ENCODE results near the gene SHLD2.
"Not testable (repeated sequence)": the region's sequence is repeated elsewhere in the genome, so short reads cannot be mapped to it uniquely, and the experiment has no call there.

The SHLD2 gene

GRCh38 chr10:87083576-87084290 lies 11.3 kb upstream of the SHLD2 start:
- peak; percentile 88 for ATAC-seq
- peak; percentile 16 for DNase-seq

DNA sequence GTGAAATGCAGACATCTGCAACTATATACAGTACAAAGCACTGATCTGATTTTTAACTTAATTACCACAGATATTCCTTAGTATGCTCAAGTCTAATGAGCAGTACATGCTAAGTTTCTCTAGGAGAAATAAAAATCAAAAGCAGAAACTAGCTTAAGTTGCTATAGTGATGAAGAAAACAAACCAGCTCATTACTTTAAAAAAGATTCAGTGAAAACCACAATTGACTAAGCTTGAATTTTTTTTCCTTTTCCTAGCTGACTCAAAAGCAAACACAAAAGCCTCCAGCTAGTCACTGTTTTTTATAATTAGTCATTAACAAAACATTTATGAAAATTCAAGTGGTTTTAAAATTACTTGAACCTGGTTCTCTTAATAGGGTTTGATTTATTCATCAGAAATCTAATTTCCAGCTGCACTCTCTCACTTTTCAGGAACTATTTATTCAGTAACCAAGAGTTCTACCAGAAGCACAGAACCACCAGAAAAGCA lies 10.7 kb upstream of the SHLD2 start:
- not testable (repeated sequence) for DNase-seq
- peak; percentile 72 for ATAC-seq

GRCh38 chr10:87085537-87085936 lies 9.5 kb upstream of the SHLD2 start:
- DNase-seq, result no peak

DNA sequence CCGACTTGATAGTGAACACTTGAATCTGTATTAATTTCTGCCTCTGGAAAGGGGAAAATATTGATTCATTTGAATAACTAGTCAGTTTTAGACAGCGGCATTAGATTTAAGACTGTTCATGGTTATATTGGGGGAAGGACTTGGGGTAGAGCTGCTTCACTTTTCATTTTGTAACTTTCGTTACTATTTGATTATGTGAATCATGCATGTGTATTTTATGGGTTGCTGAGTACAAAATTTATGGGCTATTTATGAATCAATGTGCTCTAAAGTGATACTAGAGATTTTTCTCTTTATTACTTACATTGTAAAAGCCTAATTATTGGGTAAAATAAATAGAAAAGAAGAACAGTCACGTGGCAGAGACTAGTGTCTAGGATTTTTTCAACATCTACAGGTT lies 5.3 kb upstream of the SHLD2 start:
- DNase-seq (no peak), ATAC-seq (no peak)

More at GRCh38 chr10:87085537-87085936, 9.5 kb upstream of the SHLD2 start:
- no peak for ATAC-seq

- ATAC-seq, result no peak
- no peak for DNase-seq
Measured at GRCh38 chr10:87090779-87091178, 4.2 kb upstream of the SHLD2 start.

DNA sequence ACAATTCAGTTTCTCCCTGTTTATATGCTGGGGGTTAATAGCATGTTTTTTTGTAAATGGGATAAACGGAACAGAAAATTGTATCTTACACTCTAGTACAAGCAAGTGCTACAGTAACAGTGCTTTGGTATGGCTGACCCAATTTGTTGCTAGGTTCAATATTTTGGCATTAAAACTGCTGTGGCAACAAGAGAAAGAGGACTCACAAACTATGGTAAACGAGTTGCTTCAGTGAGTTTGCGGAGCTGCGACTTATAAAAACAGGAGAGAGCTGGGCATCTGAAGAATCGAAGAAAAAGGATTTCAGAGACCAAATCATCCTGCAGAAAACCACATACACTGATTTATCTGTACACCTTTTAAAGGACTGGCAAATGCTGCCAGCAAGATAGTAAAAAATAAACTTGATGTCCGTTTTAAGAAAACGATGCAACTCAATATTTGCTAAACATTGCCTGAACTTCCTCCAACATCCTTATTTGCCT lies 2.6 kb upstream of the SHLD2 start:
- DNase-seq, result no peak
- ATAC-seq, result no peak

DNA sequence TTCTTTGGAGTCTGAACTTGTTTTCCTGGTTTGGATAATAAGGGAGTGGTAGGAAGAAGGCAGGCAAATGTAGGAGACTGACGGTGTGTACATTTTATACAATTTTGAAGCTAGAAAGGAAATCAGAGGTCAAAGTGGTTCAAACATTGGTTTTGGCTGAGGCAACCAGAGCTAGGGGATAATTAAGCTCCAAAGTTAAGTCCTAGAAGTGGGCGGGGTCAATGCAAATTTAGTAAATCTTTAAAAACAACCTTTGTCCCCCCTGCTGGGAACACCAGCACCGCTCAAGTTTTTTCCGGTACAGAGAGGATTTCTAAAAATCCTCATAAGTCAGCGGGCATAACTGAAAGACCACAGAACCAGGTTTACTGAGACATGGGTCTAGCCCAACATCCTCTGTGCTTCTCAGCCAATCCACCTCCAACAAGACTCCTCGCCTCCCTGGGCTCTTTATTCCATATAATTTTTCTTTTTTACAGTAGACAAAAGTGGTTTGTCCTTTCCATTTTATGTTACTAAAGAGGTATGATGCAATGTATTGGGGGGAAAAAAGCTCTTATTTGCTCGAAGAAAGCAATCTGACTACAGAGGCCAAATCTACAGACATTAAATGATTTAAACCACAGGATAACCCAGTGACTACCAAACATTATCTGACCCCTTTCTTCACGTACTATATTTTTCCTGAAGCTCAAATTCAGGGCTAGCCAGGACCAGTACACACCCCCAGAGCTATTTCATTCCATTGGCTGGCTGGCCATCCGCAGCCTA lies 2.0 kb upstream of the SHLD2 start:
- ATAC-seq (no peak), DNase-seq (peak; percentile 32)

DNA sequence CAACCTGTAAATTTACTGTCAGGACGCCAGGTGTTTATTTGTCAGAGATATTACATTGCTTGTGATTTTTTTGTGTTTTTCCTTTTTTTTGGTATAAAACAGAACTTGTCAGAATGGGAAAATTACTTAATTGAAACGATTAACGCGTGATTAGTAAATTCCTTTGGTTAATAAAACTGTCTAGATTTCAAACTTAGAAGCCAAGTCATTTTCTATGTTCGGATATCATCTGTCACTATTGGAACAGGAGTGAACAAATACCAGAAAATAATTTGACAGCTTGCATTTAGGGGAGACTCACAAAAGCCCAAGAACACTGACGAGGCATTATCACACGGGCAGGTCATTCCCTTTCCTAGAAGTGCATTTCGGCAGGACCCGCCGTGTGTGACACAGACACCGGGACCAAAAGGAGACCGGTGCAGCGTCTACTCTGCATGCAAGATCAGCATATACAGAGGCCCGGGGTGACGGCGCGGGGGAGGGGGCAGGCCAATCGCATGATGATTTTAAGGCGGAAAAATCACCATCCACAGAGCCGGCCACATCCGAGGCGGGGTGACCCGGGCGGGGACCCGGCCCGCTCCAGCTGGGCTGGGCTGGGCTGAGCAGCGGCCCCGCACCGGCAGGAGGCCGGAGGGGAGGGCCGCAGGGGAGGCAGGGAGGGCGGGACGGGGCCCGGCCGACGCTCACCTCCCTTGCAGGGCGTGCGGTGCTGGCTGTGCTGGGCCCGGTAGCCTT lies 1.2 kb upstream of the SHLD2 start:
- ATAC-seq (peak; percentile 20), DNase-seq (peak; percentile 76)

DNA sequence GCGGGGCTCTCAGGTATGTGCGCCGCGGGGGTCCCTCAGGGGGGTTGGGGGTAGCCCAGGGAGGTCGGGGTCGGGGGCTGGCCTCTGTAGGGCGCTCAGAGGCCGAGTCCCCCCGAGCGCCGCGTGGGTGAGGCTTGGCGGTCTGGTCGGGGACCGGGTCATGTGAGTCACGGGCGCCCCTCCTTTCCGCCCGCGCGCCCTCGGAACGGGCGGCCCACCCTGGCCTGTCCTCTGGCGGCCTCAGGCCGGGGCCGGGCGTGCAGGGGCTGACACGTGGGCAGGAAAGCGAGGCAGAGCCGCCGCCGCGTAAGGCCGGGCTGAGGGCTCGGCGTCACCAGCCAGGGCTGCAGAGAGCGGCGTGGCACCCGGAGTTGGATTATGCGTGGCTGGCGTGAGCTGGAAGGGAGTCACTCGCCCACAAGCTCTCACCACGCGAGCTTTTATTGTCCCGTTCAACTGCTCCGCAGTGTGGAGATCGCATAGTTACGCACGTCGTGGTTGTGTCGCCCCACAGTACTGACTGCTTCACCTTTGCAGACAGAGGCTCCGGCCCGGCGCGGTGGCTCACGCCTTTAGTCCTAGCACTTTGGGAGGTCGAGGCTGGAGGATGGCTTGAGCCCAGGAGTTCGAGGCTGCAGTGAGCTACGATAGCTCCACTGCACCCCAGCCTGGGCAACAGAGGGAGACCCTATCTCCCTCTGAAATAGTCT lies 385 bp downstream of the SHLD2 start:
- DNase-seq (peak; percentile 82), ATAC-seq (peak; percentile 74)

GRCh38 chr10:87101996-87102395 lies 7.0 kb downstream of the SHLD2 start:
- ATAC-seq, result no peak
- no peak for DNase-seq

DNA sequence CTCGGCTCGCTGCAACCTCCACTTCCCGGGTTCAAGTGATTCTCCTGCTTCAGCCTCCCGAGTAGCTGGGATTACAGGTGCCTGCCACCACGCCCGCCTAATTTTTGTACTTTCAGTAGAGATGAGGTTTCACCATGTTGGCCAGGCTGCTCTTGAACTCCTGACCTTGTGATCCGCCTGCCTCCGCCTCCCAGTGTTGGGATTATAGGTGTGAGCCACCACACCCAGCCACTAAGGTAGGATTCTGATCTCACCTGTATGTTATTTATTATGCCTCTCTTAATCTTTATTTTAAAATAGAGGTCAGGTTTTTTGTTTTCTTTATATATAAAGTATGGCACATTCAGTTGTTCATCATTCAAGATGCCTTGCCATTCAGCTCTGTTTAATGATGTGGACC lies 9.7 kb downstream of the SHLD2 start:
- not testable (repeated sequence) for DNase-seq, ATAC-seq

DNA sequence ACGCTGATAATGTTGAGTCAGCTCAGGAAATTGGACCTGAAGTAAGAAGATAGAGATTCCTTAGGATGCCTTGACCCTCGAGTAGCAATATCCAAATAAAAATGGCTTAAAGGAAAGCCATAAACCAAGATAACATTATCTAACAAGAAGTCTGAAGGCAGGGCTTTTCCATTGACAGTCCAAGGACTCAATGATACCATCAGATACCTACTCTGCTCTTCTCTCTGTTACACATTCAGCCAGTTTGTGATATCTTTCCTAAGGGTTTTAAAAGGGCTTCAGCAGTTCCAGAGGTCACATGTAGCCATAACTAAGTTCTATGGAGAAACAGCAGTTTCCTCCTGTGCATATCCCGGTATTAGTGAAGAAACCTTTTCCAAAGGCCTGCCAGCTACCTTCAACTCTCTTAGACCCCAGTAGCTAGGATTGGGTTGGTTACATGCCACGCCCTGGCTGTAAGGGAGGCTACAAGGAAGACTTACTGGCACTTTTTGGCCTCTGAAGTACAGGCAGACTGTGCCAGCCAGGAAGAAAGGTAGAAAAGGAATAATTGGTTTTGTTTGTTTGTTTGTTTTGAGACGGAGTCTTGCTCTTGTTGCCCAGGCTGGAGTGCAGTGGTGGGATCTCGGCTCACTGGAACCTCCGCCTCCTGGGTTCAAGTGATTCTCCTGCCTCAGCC lies 10.6 kb downstream of the SHLD2 start:
- no peak for DNase-seq
- no peak for ATAC-seq

DNA sequence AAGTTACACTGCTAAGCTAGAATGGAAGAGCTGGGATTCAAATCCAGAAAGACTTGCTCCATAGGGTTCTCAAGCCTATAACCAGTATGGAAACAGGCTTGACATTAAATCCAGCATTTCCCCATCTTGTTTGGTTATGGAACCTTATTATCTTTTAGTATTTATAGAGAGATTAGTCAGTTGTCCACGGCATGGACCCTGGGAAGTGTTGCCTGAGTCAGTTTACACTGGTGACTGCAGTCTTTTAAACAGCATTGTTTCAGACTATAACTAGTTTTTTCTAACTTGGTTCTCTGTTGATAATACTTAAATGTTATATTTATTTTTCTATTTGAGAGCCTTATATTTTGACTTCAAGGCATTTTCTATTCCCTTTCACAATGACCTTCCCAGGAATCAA lies 23.1 kb downstream of the SHLD2 start:
- ATAC-seq, DNase-seq: not testable (repeated sequence)

GRCh38 chr10:87119029-87119428 lies 24.0 kb downstream of the SHLD2 start:
- ATAC-seq, DNase-seq: not testable (repeated sequence)

DNA sequence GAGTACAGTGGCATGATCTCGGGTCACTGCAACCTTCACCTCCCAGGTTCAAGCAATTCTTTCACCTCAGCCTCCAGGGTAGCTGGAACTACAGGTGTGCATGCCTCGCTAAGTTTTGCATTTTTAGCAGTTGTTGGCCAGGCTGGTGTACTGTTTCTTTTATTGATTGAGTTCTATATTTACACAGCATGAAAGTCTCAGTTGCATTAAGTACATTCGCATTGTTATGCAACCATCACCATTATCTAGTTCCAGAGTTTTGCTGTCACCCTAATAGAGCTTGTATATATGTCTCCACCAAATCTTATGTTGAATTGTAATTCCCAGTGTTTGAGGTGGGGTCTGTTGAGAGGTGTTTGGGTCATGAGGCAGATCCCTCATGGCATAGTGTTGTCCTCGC lies 28.3 kb downstream of the SHLD2 start:
- not testable (repeated sequence) for DNase-seq, ATAC-seq

- ATAC-seq, DNase-seq: not testable (repeated sequence)
Measured at GRCh38 chr10:87127048-87127447, 32.0 kb downstream of the SHLD2 start.

DNA sequence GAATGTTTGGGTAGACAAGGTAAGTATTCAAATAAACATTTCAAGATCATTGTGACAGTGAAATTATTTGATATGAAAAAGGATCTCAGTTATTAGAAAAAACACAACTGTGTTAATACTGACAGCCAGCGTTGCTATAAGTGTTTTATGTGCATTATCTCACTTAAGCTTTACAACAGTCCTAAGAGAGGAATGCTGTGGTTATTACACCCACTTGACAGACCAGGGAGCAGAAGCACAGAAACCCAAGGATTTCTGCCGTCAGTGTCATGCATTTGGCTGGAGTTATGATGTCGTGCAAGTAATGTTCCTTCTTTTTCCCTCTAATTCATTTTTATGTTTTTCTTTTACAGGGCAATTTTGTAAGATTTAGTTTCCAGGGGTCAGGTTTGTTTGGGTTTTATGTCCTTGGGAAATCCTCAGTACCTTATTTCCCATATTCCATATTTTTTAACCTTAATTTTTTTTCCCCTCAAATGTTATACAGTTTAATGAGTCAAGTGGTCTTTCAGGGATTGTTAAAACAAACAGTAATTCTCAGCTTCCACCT lies 32.7 kb downstream of the SHLD2 start:
- DNase-seq, ATAC-seq: not testable (repeated sequence)

GRCh38 chr10:87132176-87132575 lies 37.2 kb downstream of the SHLD2 start:
- DNase-seq, ATAC-seq: not testable (repeated sequence)

GRCh38 chr10:87133936-87134335 lies 38.9 kb downstream of the SHLD2 start:
- not testable (repeated sequence) for ATAC-seq, DNase-seq

- not testable (repeated sequence) for ATAC-seq, DNase-seq
Measured at GRCh38 chr10:87134440-87134839, 39.4 kb downstream of the SHLD2 start.

DNA sequence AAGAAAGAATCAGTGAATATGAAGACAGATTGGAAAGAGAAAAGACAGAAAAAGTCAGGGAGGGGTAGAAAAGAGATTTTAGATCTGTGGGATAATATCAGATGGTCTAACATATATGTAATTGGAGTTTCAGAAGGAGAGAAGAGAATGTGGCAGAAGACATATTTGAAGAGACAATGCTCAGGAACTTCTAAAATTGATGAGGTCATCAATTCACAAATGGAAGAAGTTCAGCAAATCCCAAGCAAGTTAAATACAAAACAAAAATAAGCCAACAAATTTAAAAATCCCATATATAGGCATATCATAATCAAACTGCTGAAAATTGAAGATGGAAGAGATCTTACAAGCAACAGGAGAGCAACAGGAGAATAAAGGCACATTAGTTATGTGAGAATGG lies 42.5 kb downstream of the SHLD2 start:
- DNase-seq, ATAC-seq: not testable (repeated sequence)

Measured in stimulated activated naive CD8-positive, alpha-beta T cell treated with anti-CD3 and anti-CD28 coated beads, Interleukin-15, Interleukin-2, amounts not matched to agents 100 U/mL and 50 U/mL, for 24 hours (primary cell).